ENCODE data around the gene MRPL10.
"Not testable (repeated sequence)": the region's sequence is repeated elsewhere in the genome, so short reads cannot be mapped to it uniquely, and the experiment has no call there.

Gene MRPL10

GRCh38 chr17:47785538-47786123 lies 45.7 kb downstream of the MRPL10 start:
- no peak for DNase-seq

DNA sequence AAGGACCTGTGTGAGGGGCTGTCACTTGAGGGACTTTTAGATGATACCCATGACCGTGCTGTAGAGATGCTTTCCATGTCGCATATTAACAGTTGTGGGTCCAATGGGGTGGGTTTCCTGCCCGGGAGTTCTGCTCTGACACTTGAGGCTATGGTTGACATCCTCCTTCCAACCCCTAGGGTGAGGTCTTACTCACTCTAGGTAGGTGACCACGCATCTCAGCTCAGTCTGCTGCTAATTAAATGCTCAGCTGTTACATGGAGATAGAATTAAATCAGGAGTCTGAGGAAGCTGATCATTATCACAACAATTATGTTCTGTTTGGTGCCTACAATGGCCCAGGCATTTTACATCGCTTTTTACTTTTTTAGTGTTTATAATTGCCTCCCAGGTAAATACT lies 49.9 kb downstream of the MRPL10 start:
- no peak for DNase-seq

DNA sequence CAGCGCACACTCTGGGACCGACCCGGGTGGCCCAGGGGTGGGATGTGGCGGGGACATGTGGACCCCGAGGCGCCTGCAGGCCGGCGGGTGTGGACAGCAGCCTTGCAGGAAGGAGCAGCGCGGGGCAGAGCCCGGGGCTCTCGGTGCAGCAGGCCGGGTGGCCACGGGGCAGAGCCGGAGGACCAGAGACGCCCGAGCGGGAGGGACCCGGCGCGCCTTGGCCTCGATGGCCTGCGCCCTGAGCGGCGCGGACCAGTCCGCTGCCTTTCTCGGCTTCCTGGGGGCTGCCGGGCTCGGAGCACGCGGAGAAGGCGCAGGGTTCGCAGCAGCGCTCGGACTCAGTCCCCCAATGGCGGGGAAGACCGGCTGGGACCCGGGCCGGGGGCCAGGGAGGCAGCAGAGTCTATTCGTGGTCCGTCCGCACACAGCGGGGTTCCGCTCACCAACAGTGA lies 53.1 kb downstream of the MRPL10 start:
- DNase-seq = no peak

- no peak for DNase-seq
Measured at GRCh38 chr17:47776330-47777197, 54.8 kb downstream of the MRPL10 start.

DNA sequence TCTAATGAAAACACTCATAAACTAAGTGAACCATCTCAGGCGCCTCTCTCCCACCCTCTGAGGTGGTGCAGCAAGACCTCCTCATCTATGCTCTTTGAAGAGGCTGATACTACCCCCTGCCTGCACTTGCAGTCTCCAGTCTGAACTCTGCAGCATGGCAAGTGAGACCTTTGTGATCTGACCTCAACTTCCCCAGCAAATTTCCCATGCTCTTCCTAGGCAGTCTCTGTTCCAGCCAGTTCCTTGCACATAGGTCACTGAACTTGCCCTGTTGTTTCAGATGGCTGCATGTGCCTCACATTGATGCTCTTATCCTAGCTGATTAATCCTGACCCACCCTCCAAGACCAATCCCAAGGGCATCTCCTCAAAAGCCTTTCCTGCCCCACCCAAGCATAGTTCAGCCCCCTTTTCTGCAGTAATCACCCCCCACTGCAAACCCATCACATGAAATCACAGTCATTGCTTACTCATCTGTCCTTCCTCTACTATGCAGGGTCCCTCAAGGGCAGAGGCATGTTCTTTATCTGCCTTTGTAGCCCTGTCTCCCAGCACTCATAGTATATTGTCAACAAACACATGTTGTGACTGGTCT lies 56.3 kb downstream of the MRPL10 start:
- DNase-seq = no peak

GRCh38 chr17:47774331-47774730 lies 57.0 kb downstream of the MRPL10 start:
- no peak for DNase-seq

DNA sequence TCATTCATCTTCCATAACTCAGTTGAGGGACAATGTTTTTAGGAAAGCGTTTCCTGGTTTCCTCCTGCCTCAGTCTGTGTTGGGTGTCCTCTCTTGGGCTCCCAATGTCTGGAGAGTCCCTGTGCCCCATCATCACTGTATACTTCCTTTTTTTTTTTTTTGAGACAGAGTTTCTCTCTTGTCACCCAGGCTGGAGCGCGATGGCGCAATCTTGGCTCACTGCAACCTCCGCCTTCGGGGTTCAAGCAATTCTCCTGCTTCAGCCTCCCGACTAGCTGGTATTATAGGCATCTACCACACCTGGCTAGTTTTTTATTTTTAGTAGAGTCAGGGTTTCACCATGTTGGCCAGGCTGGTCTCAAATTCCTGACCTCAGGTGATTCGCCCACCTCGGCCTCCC lies 57.7 kb downstream of the MRPL10 start:
- not testable (repeated sequence) for DNase-seq

Measured in DMS 273 treated with DMSO at 0.1 percent for 48 hours (cell line).